ENCODE results near the gene AEBP1.

AEBP1 gene

GRCh38 chr7:44149571-44150465 is 45.7 kb downstream of the AEBP1 start:
- no peak for TF ChIP-seq CTCF (IDR thresholded peaks at IDR 0.05)
- no peak for DNase-seq
- Mint-ChIP-seq H3K27ac (no peak overlapping the region), H3K27me3 (ENCODE audit: low read depth, poor library complexity) (peaks cover 38% of the 10 kb centered on the region), H3K36me3 (ENCODE audit: low read depth) (no peaks in the 10 kb centered on the region), H3K4me3 (no peak overlapping the region), H3K9me3 (no peaks in the 10 kb centered on the region), H3K4me1 (peaks cover 44% of the 10 kb centered on the region)

- no peak overlapping the region for H3K4me3 Mint-ChIP-seq
- H3K36me3 Mint-ChIP-seq (ENCODE audit: low read depth), result no peaks in the 10 kb centered on the region
- no peak overlapping the region for H3K27ac Mint-ChIP-seq
- no peak for TF ChIP-seq CTCF (IDR thresholded peaks at IDR 0.05)
- H3K4me1 Mint-ChIP-seq, result peaks cover 44% of the 10 kb centered on the region
- H3K27me3 Mint-ChIP-seq (ENCODE audit: low read depth, poor library complexity), result peaks cover 32% of the 10 kb centered on the region
- no peak for DNase-seq
- no peaks in the 10 kb centered on the region for H3K9me3 Mint-ChIP-seq
These were observed 46.3 kb downstream of the AEBP1 start for GRCh38 chr7:44150466-44150832.

GRCh38 chr7:44150966-44151941 is 47.1 kb downstream of the AEBP1 start:
- no peaks in the 10 kb centered on the region for H3K9me3 Mint-ChIP-seq
- no peaks in the 10 kb centered on the region for H3K36me3 Mint-ChIP-seq (ENCODE audit: low read depth)
- no peak for TF ChIP-seq CTCF (IDR thresholded peaks at IDR 0.05)
- no peak overlapping the region for H3K27ac Mint-ChIP-seq
- H3K4me1 Mint-ChIP-seq, result peaks cover 44% of the 10 kb centered on the region
- DNase-seq, result no peak
- H3K27me3 Mint-ChIP-seq (ENCODE audit: low read depth, poor library complexity), result peaks cover 34% of the 10 kb centered on the region
- no peak overlapping the region for H3K4me3 Mint-ChIP-seq

- no peaks in the 10 kb centered on the region for H3K36me3 Mint-ChIP-seq (ENCODE audit: low read depth)
- TF ChIP-seq CTCF (IDR thresholded peaks at IDR 0.05), result no peak
- H3K27me3 Mint-ChIP-seq (ENCODE audit: low read depth, poor library complexity), result peaks cover 34% of the 10 kb centered on the region
- no peak for DNase-seq
- no peak overlapping the region for H3K4me3 Mint-ChIP-seq
- H3K9me3 Mint-ChIP-seq, result no peaks in the 10 kb centered on the region
- H3K4me1 Mint-ChIP-seq, result peaks cover 37% of the 10 kb centered on the region
- H3K27ac Mint-ChIP-seq, result no peak overlapping the region
These were observed 47.8 kb downstream of the AEBP1 start for GRCh38 chr7:44151956-44152355.

GRCh38 chr7:44152971-44153947 is 49.1 kb downstream of the AEBP1 start:
- no peak overlapping the region for H3K27ac Mint-ChIP-seq
- no peaks in the 10 kb centered on the region for H3K36me3 Mint-ChIP-seq (ENCODE audit: low read depth)
- no peaks in the 10 kb centered on the region for H3K9me3 Mint-ChIP-seq
- H3K27me3 Mint-ChIP-seq (ENCODE audit: low read depth, poor library complexity), result peaks cover 22% of the 10 kb centered on the region
- TF ChIP-seq CTCF (IDR thresholded peaks at IDR 0.05), result no peak
- no peak for DNase-seq
- H3K4me3 Mint-ChIP-seq, result no peak overlapping the region
- H3K4me1 Mint-ChIP-seq, result peaks cover 37% of the 10 kb centered on the region

Data from nephron progenitor cell (in vitro differentiated cells).